A549 treated with dexamethasone at 1 μM for 4 hours (cell line): Measurements from ENCODE around the gene DCHS1. TPM values are rescaled to one million over a fixed set of nuclear protein-coding genes. Genes with fewer than 3 reads are reported as not detected.

Experiments used
- total RNA-seq: library from RNA; stranded (reverse); fragments of 200-300 nt; extraction: Qiagen RNA extraction; gene quantifications from 5 replicates; pipeline ENCODE4 v1.2.3, GENCODE V29; 2022

DCHS1 gene
- total RNA-seq: 0.07 to 0.15 TPM (median 0.09 TPM) in 5 replicates

GRCh38 chr11:6655790-6656583 lies at the start of gene DCHS1:
Gene DCHS1 (minus strand): TSS chr11:6655809. CDS start chr11:6641613, 14,196 bp downstream.

GRCh38 chr11:6682936-6683861 lies 27.6 kb upstream of the DCHS1 start, which contains the start of gene MRPL17:
Gene MRPL17 (minus strand): TSS chr11:6683340. CDS start chr11:6683296, 44 bp downstream.

GRCh38 chr11:6619004-6619745 lies 36.4 kb downstream of the DCHS1 start, which contains the start of gene TPP1:
Gene TPP1 (minus strand): TSS chr11:6619422. CDS start chr11:6619400, 22 bp downstream.

GRCh38 chr11:6612213-6613041 lies 43.2 kb downstream of the DCHS1 start, which contains the start of gene TAF10:
Gene TAF10 (minus strand): TSS chr11:6612216. CDS start chr11:6612189, 27 bp downstream.

GRCh38 chr11:6603287-6604080 lies 52.1 kb downstream of the DCHS1 start, which contains the start of the genes ILK and RRP8:
Gene ILK (plus strand): TSS chr11:6603774. CDS start chr11:6604272, 498 bp downstream.
Gene RRP8 (minus strand): TSS chr11:6603616. CDS start chr11:6603502, 114 bp downstream.

Other genes starting within 250 kb of the DCHS1 start
- 16.5 to 19.3 TPM (median 17.6 TPM) in 5 replicates for gene APBB1, start 236.7 kb downstream of the DCHS1 start, total RNA-seq
- 0.31 to 0.55 TPM (median 0.40 TPM) in 5 replicates for gene HPX, start 214.8 kb downstream of the DCHS1 start, total RNA-seq
- gene TRIM3, start 181.9 kb downstream of the DCHS1 start, total RNA-seq: 11.8 to 22.6 TPM (median 18.1 TPM) in 5 replicates
- 48.7 to 56.6 TPM (median 52.4 TPM) in 5 replicates for gene ARFIP2, start 174.5 kb downstream of the DCHS1 start, total RNA-seq
- 23.3 to 27.0 TPM (median 25.8 TPM) in 5 replicates for gene TIMM10B, start 174.3 kb downstream of the DCHS1 start, total RNA-seq
- 1.6 to 3.0 TPM (median 2.5 TPM) in 5 replicates for gene DNHD1, start 158.5 kb downstream of the DCHS1 start, total RNA-seq
- 27.3 to 32.5 TPM (median 29.9 TPM) in 5 replicates for gene RRP8, start 52.2 kb downstream of the DCHS1 start, total RNA-seq
- gene ILK, start 52.0 kb downstream of the DCHS1 start, total RNA-seq: 97.1 to 120 TPM (median 118 TPM) in 5 replicates
- 208 to 263 TPM (median 228 TPM) in 5 replicates for gene TAF10, start 43.6 kb downstream of the DCHS1 start, total RNA-seq
- gene TPP1, start 36.4 kb downstream of the DCHS1 start, total RNA-seq: 36.1 to 51.4 TPM (median 50.6 TPM) in 5 replicates
- gene MRPL17, start 27.5 kb upstream of the DCHS1 start, total RNA-seq: 79.3 to 116 TPM (median 95.2 TPM) in 5 replicates
- 0.05 to 0.08 TPM (median 0.05 TPM) in 3 of 5 replicates, not detected in the others for gene OR2AG2, start 116.2 kb upstream of the DCHS1 start, total RNA-seq
- gene OR2AG1, start 127.2 kb upstream of the DCHS1 start, total RNA-seq: not detected in 5 replicates
- not detected in 5 replicates for gene OR6A2, start 143.9 kb upstream of the DCHS1 start, total RNA-seq
- gene OR10A5, start 189.9 kb upstream of the DCHS1 start, total RNA-seq: not detected in 5 replicates
- gene OR10A2, start 207.2 kb upstream of the DCHS1 start, total RNA-seq: not detected in 5 replicates
- not detected in 5 replicates for gene OR10A4, start 220.8 kb upstream of the DCHS1 start, total RNA-seq
- gene OR2D2, start 236.7 kb upstream of the DCHS1 start, total RNA-seq: not detected in 5 replicates